ENCODE results near the gene PTGER3. TPM values are rescaled to one million over a fixed set of nuclear protein-coding genes. Genes with fewer than 3 reads are reported as not detected.
A peak's percentile ranks its signal among the peaks of the same experiment; 100 is the strongest.

The PTGER3 gene
- polyA plus RNA-seq, 3 donors: 0.29 TPM; not detected in 2

GRCh38 chr1:71038942-71039341 is 8.7 kb downstream of the PTGER3 start:
- no peaks in the 10 kb centered on the region for H3K4me1 ChIP-seq (ENCODE audit: control insufficient read depth in 1 of 2, insufficient read depth in 2 of 2, low read length in 2 of 2)
- H3K9me3 ChIP-seq (replicated peaks in 1 of 2; ENCODE audit: control insufficient read depth in 1 of 2, insufficient read depth in 1 of 2, low read length in 2 of 2): no peaks in the 10 kb centered on the region
- H3K4me2 ChIP-seq (replicated peaks; ENCODE audit: extremely low read depth, low read length, poor library complexity, severe bottlenecking): no peak overlapping the region
- no peak overlapping the region for H3K4me3 ChIP-seq (replicated peaks in 1 of 3; ENCODE audit: low read depth in 2 of 3, low read length in 3 of 3)
- Mint-ChIP-seq H3K27me3 (ENCODE audit: low read depth in 3 of 3) (peaks cover 0 to 8% (median 4%) of the 10 kb centered on the region in 3 donors), H3K27ac (peak overlapping the region in 1 of 7 donors; percentile 65), H3K4me1 (no peaks in the 10 kb centered on the region), H3K36me3 (no peaks in the 10 kb centered on the region), H3K4me3 (no peak overlapping the region), H3K9me3 (peaks cover 0 to 2% (median 0%) of the 10 kb centered on the region in 7 donors)
- DNase-seq: no peak
- H3K9ac ChIP-seq (ENCODE audit: insufficient read depth, low read length, poor library complexity, severe bottlenecking): no peak overlapping the region
- H3K27me3 ChIP-seq (ENCODE audit: control insufficient read depth in 2 of 2, insufficient read depth in 2 of 2, low read length in 2 of 2): peaks cover 0 to 3% of the 10 kb centered on the region in 2 donors
- no peak overlapping the region for H2AFZ ChIP-seq (ENCODE audit: insufficient read depth, low read depth, low read length, poor library complexity, severe bottlenecking)
- no CpG with 5 or more reads among the region's 2 CpGs for WGBS (ENCODE audit: insufficient coverage)
- no peak for TF ChIP-seq CTCF (IDR thresholded peaks at IDR 0.05)
- H3K27ac ChIP-seq (ENCODE audit: low read depth in 1 of 2, low read length in 2 of 2): no peak overlapping the region
- no peaks in the 10 kb centered on the region for H4K20me1 ChIP-seq (ENCODE audit: insufficient read depth, low read length)
- H3K79me2 ChIP-seq (ENCODE audit: insufficient read depth, low read length): no peaks in the 10 kb centered on the region
- intact Hi-C loops (cut with micrococcal nuclease): no loop called here
- no peaks in the 10 kb centered on the region for H3K36me3 ChIP-seq (replicated peaks in 1 of 2; ENCODE audit: control insufficient read depth in 1 of 2, insufficient read depth in 2 of 2, low read length in 2 of 2)

- no CpG with 5 or more reads among the region's 2 CpGs for WGBS (ENCODE audit: insufficient coverage)
- Mint-ChIP-seq H3K27me3 (ENCODE audit: low read depth in 3 of 3) (peaks cover 0 to 5% (median 4%) of the 10 kb centered on the region in 3 donors), H3K4me1 (peaks cover under 1% of the 10 kb centered on the region), H3K9me3 (peaks cover 0 to 2% (median 0%) of the 10 kb centered on the region in 7 donors), H3K27ac (no peak overlapping the region), H3K36me3 (no peaks in the 10 kb centered on the region), H3K4me3 (no peak overlapping the region)
- Histone ChIP-seq H3K4me2 (replicated peaks; ENCODE audit: extremely low read depth, low read length, poor library complexity, severe bottlenecking) (no peak overlapping the region), H3K27me3 (ENCODE audit: control insufficient read depth in 2 of 2, insufficient read depth in 2 of 2, low read length in 2 of 2) (peaks cover 0 to 3% of the 10 kb centered on the region in 2 donors), H3K79me2 (ENCODE audit: insufficient read depth, low read length) (no peaks in the 10 kb centered on the region), H2AFZ (ENCODE audit: insufficient read depth, low read depth, low read length, poor library complexity, severe bottlenecking) (no peak overlapping the region), H3K4me3 (replicated peaks in 1 of 3; ENCODE audit: low read depth in 2 of 3, low read length in 3 of 3) (no peak overlapping the region), H3K36me3 (replicated peaks in 1 of 2; ENCODE audit: control insufficient read depth in 1 of 2, insufficient read depth in 2 of 2, low read length in 2 of 2) (no peaks in the 10 kb centered on the region), H3K9ac (ENCODE audit: insufficient read depth, low read length, poor library complexity, severe bottlenecking) (no peak overlapping the region), H3K9me3 (replicated peaks in 1 of 2; ENCODE audit: control insufficient read depth in 1 of 2, insufficient read depth in 1 of 2, low read length in 2 of 2) (no peaks in the 10 kb centered on the region), H3K4me1 (ENCODE audit: control insufficient read depth in 1 of 2, insufficient read depth in 2 of 2, low read length in 2 of 2) (no peaks in the 10 kb centered on the region), H4K20me1 (ENCODE audit: insufficient read depth, low read length) (no peaks in the 10 kb centered on the region), H3K27ac (ENCODE audit: low read depth in 1 of 2, low read length in 2 of 2) (no peak overlapping the region)
- no peak for TF ChIP-seq CTCF (IDR thresholded peaks at IDR 0.05)
- DNase-seq: no peak
- intact Hi-C loops (cut with micrococcal nuclease): no loop called here
Observed at GRCh38 chr1:71037829-71038620, 9.6 kb downstream of the PTGER3 start.

Data from CD14-positive monocyte (primary cell).